GM18873 (cell line): ENCODE data around the gene KCNK7.

ENCODE experiments used
- ATAC-seq: cut with Tn5 transposase; IDR thresholded peaks from one replicate; pipeline ENCODE4 v1.9.1; 2021; ENCODE audit warnings: mild to moderate bottlenecking, moderate library complexity, moderate number of reproducible peaks; ENCODE audit not compliant: unreplicated experiment, low FRiP score

The KCNK7 gene

DNA sequence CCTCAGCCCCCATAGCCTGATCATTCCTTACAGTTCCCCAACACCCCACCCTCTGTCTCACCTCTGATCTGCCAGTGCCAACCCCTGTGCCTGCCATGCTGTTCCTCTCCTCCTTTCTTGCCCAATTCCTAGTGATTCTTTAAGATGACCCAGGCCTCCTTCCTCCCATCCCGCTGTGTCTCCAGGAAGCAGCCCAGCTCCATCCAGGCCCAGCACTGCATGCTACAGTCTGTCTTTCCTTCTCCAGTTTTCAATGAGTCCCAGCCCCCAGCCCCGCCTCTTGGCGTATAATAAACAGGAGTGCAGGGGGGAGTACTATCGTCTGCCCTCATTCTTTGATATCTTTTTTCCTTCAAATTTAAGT lies 49.8 kb downstream of the KCNK7 start:
- ATAC-seq: no peak
